ENCODE measurements around the gene CGB1.

CGB1 gene

DNA sequence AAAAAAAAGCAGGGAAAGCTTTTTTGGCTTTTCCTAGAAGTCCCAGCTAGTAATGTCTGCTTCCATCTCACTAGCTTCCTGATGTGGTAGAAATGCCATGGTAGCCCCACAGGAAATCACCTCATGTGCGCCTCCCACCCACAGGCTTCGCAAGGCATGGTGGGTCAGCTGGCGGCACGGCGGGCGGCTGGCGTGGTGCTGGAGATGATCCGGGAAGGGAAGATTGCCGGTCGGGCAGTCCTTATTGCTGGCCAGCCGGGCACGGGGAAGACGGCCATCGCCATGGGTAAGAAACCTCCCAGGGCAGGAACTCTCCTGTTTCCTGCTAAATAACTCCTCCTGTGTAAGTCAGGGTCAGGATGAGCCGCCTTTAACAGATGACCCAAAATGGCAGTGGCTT, 32.6 kb downstream of the CGB1 start:
- H3K4me3 ChIP-seq (ENCODE audit: low read depth in 1 of 2, low read length in 2 of 2): no peak overlapping the region
- H3K9ac ChIP-seq (ENCODE audit: low read depth, low read length): no peak overlapping the region
- H3K4me2 ChIP-seq (ENCODE audit: insufficient read depth, low read length): no peak overlapping the region
- peaks cover 15% of the 10 kb centered on the region for H4K20me1 ChIP-seq (ENCODE audit: insufficient read depth, low read length)
- no peaks in the 10 kb centered on the region for H3K9me3 ChIP-seq (ENCODE audit: insufficient read depth, low read length, severe bottlenecking)
- no peak overlapping the region for H3K27ac ChIP-seq (ENCODE audit: low read length)
- no peak for TF ChIP-seq EZH2 (IDR thresholded peaks at IDR 0.05; ENCODE audit: borderline replicate concordance, low read depth, low read length, severe bottlenecking)
- TF ChIP-seq, protein P1, sequence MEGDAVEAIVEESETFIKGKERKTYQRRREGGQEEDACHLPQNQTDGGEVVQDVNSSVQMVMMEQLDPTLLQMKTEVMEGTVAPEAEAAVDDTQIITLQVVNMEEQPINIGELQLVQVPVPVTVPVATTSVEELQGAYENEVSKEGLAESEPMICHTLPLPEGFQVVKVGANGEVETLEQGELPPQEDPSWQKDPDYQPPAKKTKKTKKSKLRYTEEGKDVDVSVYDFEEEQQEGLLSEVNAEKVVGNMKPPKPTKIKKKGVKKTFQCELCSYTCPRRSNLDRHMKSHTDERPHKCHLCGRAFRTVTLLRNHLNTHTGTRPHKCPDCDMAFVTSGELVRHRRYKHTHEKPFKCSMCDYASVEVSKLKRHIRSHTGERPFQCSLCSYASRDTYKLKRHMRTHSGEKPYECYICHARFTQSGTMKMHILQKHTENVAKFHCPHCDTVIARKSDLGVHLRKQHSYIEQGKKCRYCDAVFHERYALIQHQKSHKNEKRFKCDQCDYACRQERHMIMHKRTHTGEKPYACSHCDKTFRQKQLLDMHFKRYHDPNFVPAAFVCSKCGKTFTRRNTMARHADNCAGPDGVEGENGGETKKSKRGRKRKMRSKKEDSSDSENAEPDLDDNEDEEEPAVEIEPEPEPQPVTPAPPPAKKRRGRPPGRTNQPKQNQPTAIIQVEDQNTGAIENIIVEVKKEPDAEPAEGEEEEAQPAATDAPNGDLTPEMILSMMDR (IDR thresholded peaks at IDR 0.05; ENCODE audit: borderline replicate concordance, extremely low read depth, low read length, poor library complexity, severe bottlenecking): no peak
- H3K79me2 ChIP-seq (ENCODE audit: insufficient read depth, low read length): peaks cover 14% of the 10 kb centered on the region
- ATAC-seq (ENCODE audit: insufficient read depth, low read depth) (no peak), DNase-seq (no peak)
- H2AFZ ChIP-seq (ENCODE audit: low read depth, low read length): no peak overlapping the region
- no peaks in the 10 kb centered on the region for H3K4me1 ChIP-seq (ENCODE audit: insufficient read depth, low read length)
- peaks cover 80% of the 10 kb centered on the region for H3K36me3 ChIP-seq (ENCODE audit: insufficient read depth, low read length)
- no peaks in the 10 kb centered on the region for H3K27me3 ChIP-seq (ENCODE audit: insufficient read depth, low read length, poor library complexity)

DNA sequence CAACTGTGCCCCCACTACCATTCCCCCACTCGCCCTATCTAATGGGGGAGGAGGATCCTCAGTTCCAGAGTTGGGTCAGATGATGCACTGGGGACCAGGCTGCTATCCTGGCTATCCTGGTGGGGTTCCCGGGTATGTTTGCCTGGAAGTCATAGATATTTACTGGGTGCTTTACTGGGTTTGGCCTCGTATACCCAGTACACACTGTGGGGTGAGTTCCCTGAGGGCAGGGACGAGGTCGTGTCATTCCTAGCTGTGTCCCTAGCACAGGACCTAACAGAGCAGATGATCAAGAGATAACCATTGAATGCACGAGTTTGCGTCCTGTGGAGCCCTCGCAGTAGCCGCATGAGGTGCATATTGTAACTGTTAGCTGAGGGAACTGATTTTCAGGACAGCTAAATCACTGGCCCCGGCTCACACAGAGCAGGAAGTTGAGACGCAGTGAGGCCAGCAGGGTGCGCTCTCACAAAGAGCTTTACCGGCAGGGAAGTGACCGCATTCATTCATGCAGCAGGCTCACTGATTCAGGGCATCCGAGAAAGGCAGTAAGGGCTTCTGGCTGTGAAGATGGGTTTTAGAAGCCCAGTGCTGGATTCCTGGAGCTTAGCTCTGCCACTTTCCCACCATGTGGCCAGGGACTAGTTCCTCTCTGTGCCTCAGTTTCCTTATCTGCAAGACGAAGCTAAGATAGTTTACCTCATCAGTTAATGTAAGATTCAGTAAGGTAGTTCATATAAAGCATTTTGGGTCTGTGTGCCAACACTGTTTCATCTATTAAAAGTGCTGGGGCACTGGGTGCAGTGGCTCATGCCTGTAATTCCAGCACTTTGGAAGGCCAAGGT, 37.0 kb downstream of the CGB1 start:
- no peak for TF ChIP-seq EZH2 (IDR thresholded peaks at IDR 0.05; ENCODE audit: borderline replicate concordance, low read depth, low read length, severe bottlenecking)
- TF ChIP-seq, protein P1 (IDR thresholded peaks at IDR 0.05; ENCODE audit: borderline replicate concordance, extremely low read depth, low read length, poor library complexity, severe bottlenecking): peak; percentile 77
- ATAC-seq (ENCODE audit: insufficient read depth, low read depth) (peak; percentile 80), DNase-seq (peak; percentile 62)
- no peak overlapping the region for H3K4me3 ChIP-seq (ENCODE audit: low read depth in 1 of 2, low read length in 2 of 2)
- no peak overlapping the region for H3K4me2 ChIP-seq (ENCODE audit: insufficient read depth, low read length)
- no peak overlapping the region for H3K9ac ChIP-seq (ENCODE audit: low read depth, low read length)
- no peaks in the 10 kb centered on the region for H3K27me3 ChIP-seq (ENCODE audit: insufficient read depth, low read length, poor library complexity)
- peaks cover 17% of the 10 kb centered on the region for H3K4me1 ChIP-seq (ENCODE audit: insufficient read depth, low read length)
- H4K20me1 ChIP-seq (ENCODE audit: insufficient read depth, low read length): peaks cover 34% of the 10 kb centered on the region
- H3K27ac ChIP-seq (ENCODE audit: low read length): no peak overlapping the region
- H3K79me2 ChIP-seq (ENCODE audit: insufficient read depth, low read length): peaks cover 57% of the 10 kb centered on the region
- H3K36me3 ChIP-seq (ENCODE audit: insufficient read depth, low read length): peaks cover 61% of the 10 kb centered on the region
- H2AFZ ChIP-seq (ENCODE audit: low read depth, low read length): no peak overlapping the region
- H3K9me3 ChIP-seq (ENCODE audit: insufficient read depth, low read length, severe bottlenecking): no peaks in the 10 kb centered on the region

DNA sequence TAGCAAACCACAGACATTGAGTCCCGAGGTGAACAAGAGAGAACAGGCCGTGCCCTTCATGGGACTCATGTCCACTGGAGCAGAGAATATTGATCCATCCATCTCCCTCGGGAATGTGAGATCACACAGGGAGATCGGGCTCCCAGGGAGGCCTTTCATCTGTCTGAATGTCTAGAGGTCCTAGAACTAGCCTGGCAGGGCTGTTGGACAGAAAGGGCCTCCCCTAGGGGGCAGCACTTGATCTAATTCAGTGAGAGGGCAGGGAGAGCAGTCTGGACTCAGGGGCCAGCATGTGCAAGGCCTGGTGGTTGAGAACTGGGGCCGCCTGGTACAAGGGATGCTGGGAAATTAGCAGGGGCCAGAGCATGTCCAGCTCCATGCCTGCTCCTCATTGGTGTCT, 38.7 kb downstream of the CGB1 start:
- ATAC-seq (ENCODE audit: insufficient read depth, low read depth): no peak
- Histone ChIP-seq H3K4me3 (ENCODE audit: low read depth in 1 of 2, low read length in 2 of 2) (no peak overlapping the region), H3K36me3 (ENCODE audit: insufficient read depth, low read length) (peaks cover 44% of the 10 kb centered on the region), H3K79me2 (ENCODE audit: insufficient read depth, low read length) (peaks cover 68% of the 10 kb centered on the region), H3K9me3 (ENCODE audit: insufficient read depth, low read length, severe bottlenecking) (no peaks in the 10 kb centered on the region), H3K4me2 (ENCODE audit: insufficient read depth, low read length) (no peak overlapping the region), H3K9ac (ENCODE audit: low read depth, low read length) (no peak overlapping the region), H3K4me1 (ENCODE audit: insufficient read depth, low read length) (peaks cover 23% of the 10 kb centered on the region), H3K27me3 (ENCODE audit: insufficient read depth, low read length, poor library complexity) (no peaks in the 10 kb centered on the region), H4K20me1 (ENCODE audit: insufficient read depth, low read length) (peaks cover 34% of the 10 kb centered on the region), H2AFZ (ENCODE audit: low read depth, low read length) (no peak overlapping the region), H3K27ac (ENCODE audit: low read length) (peak overlapping the region; percentile 29; the same call in 1 of the 2 replicates)
- peak; percentile 55 for DNase-seq
- no peak for TF ChIP-seq EZH2 (IDR thresholded peaks at IDR 0.05; ENCODE audit: borderline replicate concordance, low read depth, low read length, severe bottlenecking)
- TF ChIP-seq, protein P1 (IDR thresholded peaks at IDR 0.05; ENCODE audit: borderline replicate concordance, extremely low read depth, low read length, poor library complexity, severe bottlenecking): peak; percentile 72

Measured in DND-41 (cell line).